Measurements from ENCODE around the gene LYZL1.
"Not testable (repeated sequence)": the region's sequence is repeated elsewhere in the genome, so short reads cannot be mapped to it uniquely, and the experiment has no call there.

Gene LYZL1

GRCh38 chr10:29332761-29333148 is 43.9 kb downstream of the LYZL1 start:
- FAIRE-seq: no peak
- no peak for DNase-seq (ENCODE audit: insufficient read length, low spot score)
- TF ChIP-seq POLR2A (IDR thresholded peaks at IDR 0.05; ENCODE audit: low read depth, low read length) (no peak), PAX5 (IDR thresholded peaks at IDR 0.05; ENCODE audit: insufficient read depth, low read length, severe bottlenecking) (no peak), POU2F2 (IDR thresholded peaks at IDR 0.05; ENCODE audit: low read depth, low read length) (no peak), POLR2AphosphoS5 (IDR thresholded peaks at IDR 0.05; ENCODE audit: low read depth, low read length) (no peak), TAF1 (IDR thresholded peaks at IDR 0.05; ENCODE audit: low read depth, low read length) (no peak), SPI1 (IDR thresholded peaks at IDR 0.05; ENCODE audit: low read depth, low read length) (no peak)

GRCh38 chr10:29337526-29337925 is 48.7 kb downstream of the LYZL1 start:
- DNase-seq (ENCODE audit: insufficient read length, low spot score); FAIRE-seq: not testable (repeated sequence)

- TF ChIP-seq POLR2AphosphoS5 (IDR thresholded peaks at IDR 0.05; ENCODE audit: low read depth, low read length) (no peak), PAX5 (IDR thresholded peaks at IDR 0.05; ENCODE audit: insufficient read depth, low read length, severe bottlenecking) (no peak), TAF1 (IDR thresholded peaks at IDR 0.05; ENCODE audit: low read depth, low read length) (no peak), SPI1 (IDR thresholded peaks at IDR 0.05; ENCODE audit: low read depth, low read length) (no peak), POLR2A (IDR thresholded peaks at IDR 0.05; ENCODE audit: low read depth, low read length) (no peak), POU2F2 (IDR thresholded peaks at IDR 0.05; ENCODE audit: low read depth, low read length) (no peak)
- DNase-seq (ENCODE audit: insufficient read length, low spot score) (no peak), FAIRE-seq (no peak)
Measured at GRCh38 chr10:29343607-29344038, 54.8 kb downstream of the LYZL1 start.

GRCh38 chr10:29344073-29344820 is 55.4 kb downstream of the LYZL1 start:
- TF ChIP-seq SPI1 (IDR thresholded peaks at IDR 0.05; ENCODE audit: low read depth, low read length) (no peak), PAX5 (IDR thresholded peaks at IDR 0.05; ENCODE audit: insufficient read depth, low read length, severe bottlenecking) (no peak), POLR2A (IDR thresholded peaks at IDR 0.05; ENCODE audit: low read depth, low read length) (no peak), TAF1 (IDR thresholded peaks at IDR 0.05; ENCODE audit: low read depth, low read length) (no peak), POU2F2 (IDR thresholded peaks at IDR 0.05; ENCODE audit: low read depth, low read length) (no peak), POLR2AphosphoS5 (IDR thresholded peaks at IDR 0.05; ENCODE audit: low read depth, low read length) (no peak)
- no peak for FAIRE-seq
- no peak for DNase-seq (ENCODE audit: insufficient read length, low spot score)

- DNase-seq (ENCODE audit: insufficient read length, low spot score) (no peak), FAIRE-seq (no peak)
- no peak for TF ChIP-seq SPI1 (IDR thresholded peaks at IDR 0.05; ENCODE audit: low read depth, low read length)
- TF ChIP-seq POLR2A (IDR thresholded peaks at IDR 0.05; ENCODE audit: low read depth, low read length): no peak
- no peak for TF ChIP-seq POU2F2 (IDR thresholded peaks at IDR 0.05; ENCODE audit: low read depth, low read length)
Measured at GRCh38 chr10:29345144-29345909, 56.5 kb downstream of the LYZL1 start.

GRCh38 chr10:29345910-29346209 is 57.0 kb downstream of the LYZL1 start:
- FAIRE-seq (no peak), DNase-seq (ENCODE audit: insufficient read length, low spot score) (no peak)

GRCh38 chr10:29346296-29347001 is 57.6 kb downstream of the LYZL1 start:
- no peak for FAIRE-seq
- DNase-seq (ENCODE audit: insufficient read length, low spot score): no peak

More at GRCh38 chr10:29345910-29346209, 57.0 kb downstream of the LYZL1 start:
- TF ChIP-seq POU2F2 (IDR thresholded peaks at IDR 0.05; ENCODE audit: low read depth, low read length) (no peak), SPI1 (IDR thresholded peaks at IDR 0.05; ENCODE audit: low read depth, low read length) (no peak), POLR2A (IDR thresholded peaks at IDR 0.05; ENCODE audit: low read depth, low read length) (no peak), POLR2AphosphoS5 (IDR thresholded peaks at IDR 0.05; ENCODE audit: low read depth, low read length) (no peak), TAF1 (IDR thresholded peaks at IDR 0.05; ENCODE audit: low read depth, low read length) (no peak), PAX5 (IDR thresholded peaks at IDR 0.05; ENCODE audit: insufficient read depth, low read length, severe bottlenecking) (no peak)

GRCh38 chr10:29348836-29349235 is 60.0 kb downstream of the LYZL1 start:
- TF ChIP-seq TAF1 (IDR thresholded peaks at IDR 0.05; ENCODE audit: low read depth, low read length) (no peak), POU2F2 (IDR thresholded peaks at IDR 0.05; ENCODE audit: low read depth, low read length) (no peak), PAX5 (IDR thresholded peaks at IDR 0.05; ENCODE audit: insufficient read depth, low read length, severe bottlenecking) (no peak), SPI1 (IDR thresholded peaks at IDR 0.05; ENCODE audit: low read depth, low read length) (no peak), POLR2AphosphoS5 (IDR thresholded peaks at IDR 0.05; ENCODE audit: low read depth, low read length) (no peak), POLR2A (IDR thresholded peaks at IDR 0.05; ENCODE audit: low read depth, low read length) (no peak)
- no peak for DNase-seq (ENCODE audit: insufficient read length, low spot score)
- no peak for FAIRE-seq

More at GRCh38 chr10:29346296-29347001, 57.6 kb downstream of the LYZL1 start:
- no peak for TF ChIP-seq POU2F2 (IDR thresholded peaks at IDR 0.05; ENCODE audit: low read depth, low read length)
- no peak for TF ChIP-seq PAX5 (IDR thresholded peaks at IDR 0.05; ENCODE audit: insufficient read depth, low read length, severe bottlenecking)
- TF ChIP-seq SPI1 (IDR thresholded peaks at IDR 0.05; ENCODE audit: low read depth, low read length): no peak
- TF ChIP-seq POLR2A (IDR thresholded peaks at IDR 0.05; ENCODE audit: low read depth, low read length): no peak
- no peak for TF ChIP-seq POLR2AphosphoS5 (IDR thresholded peaks at IDR 0.05; ENCODE audit: low read depth, low read length)
- TF ChIP-seq TAF1 (IDR thresholded peaks at IDR 0.05; ENCODE audit: low read depth, low read length): no peak

GRCh38 chr10:29353305-29353704 is 64.4 kb downstream of the LYZL1 start:
- FAIRE-seq (no peak), DNase-seq (ENCODE audit: insufficient read length, low spot score) (no peak)
- no peak for TF ChIP-seq POLR2AphosphoS5 (IDR thresholded peaks at IDR 0.05; ENCODE audit: low read depth, low read length)
- no peak for TF ChIP-seq PAX5 (IDR thresholded peaks at IDR 0.05; ENCODE audit: insufficient read depth, low read length, severe bottlenecking)
- TF ChIP-seq POLR2A (IDR thresholded peaks at IDR 0.05; ENCODE audit: low read depth, low read length): no peak
- no peak for TF ChIP-seq SPI1 (IDR thresholded peaks at IDR 0.05; ENCODE audit: low read depth, low read length)
- TF ChIP-seq TAF1 (IDR thresholded peaks at IDR 0.05; ENCODE audit: low read depth, low read length): no peak

Measured in GM12891 (cell line).